T-helper 9 cell (primary cell): ENCODE data around the gene PLA2G1B.

Source experiments
- DNase-seq: peaks from one replicate; pipeline ENCODE4 v3.0.0-alpha.2; 2020

Gene PLA2G1B

DNA sequence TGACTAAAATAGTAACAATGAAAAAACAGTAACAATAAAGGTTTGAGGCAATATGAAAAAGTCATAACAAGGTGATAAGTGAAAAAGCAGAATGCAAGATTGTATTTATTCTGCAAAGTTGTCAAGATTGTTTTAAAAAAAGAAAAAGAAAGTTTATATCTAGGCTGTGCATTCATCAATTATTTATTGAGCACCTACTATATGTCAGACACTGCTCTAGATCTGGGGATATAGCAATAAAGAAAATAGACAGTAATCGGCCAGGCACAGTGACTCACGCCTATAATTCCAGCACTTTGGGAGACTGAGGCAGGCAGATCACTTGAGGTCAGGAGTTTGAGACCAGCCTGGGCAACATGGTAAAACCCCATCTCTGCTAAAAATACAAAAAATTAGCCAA is 3.8 kb downstream of the PLA2G1B start:
- DNase-seq: no peak

DNA sequence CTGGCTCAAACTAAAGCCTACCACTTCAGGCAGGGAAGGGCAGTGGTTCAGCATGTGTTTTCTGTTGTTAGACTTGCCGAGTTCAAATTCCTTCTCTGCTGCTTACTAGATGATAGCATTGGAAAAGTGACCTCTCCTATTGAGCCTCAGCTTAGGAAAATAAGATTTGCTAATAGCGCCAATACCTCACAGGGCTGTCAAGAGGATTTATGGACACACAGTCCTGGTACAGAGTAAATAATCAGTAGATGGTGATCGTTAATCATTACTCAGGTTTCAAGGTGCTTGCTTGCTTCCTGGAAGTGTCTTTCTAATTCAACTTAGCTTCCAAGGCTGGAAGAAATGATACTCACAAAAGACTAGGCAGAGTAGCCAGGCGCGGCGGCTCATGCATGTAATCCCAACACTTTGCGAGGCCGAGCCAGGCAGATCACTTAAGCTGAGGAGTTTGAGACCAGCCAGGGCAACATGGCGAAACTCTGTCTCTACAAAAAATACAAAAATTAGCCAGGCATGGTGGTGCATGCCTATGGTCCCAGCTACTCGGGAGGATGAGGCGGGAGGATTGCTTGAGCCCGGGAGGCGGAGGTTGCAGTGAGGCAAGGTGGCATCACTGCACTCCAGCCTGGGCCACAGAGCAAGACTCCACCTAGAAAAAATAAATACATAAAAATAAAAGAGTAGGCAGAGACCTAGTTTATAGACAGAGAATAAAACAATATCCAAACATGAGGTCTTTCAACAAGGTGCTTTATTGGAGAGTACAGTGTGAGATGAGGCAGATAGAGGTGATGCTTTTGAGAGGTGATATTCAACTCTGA is 6.0 kb downstream of the PLA2G1B start:
- DNase-seq: no peak

DNA sequence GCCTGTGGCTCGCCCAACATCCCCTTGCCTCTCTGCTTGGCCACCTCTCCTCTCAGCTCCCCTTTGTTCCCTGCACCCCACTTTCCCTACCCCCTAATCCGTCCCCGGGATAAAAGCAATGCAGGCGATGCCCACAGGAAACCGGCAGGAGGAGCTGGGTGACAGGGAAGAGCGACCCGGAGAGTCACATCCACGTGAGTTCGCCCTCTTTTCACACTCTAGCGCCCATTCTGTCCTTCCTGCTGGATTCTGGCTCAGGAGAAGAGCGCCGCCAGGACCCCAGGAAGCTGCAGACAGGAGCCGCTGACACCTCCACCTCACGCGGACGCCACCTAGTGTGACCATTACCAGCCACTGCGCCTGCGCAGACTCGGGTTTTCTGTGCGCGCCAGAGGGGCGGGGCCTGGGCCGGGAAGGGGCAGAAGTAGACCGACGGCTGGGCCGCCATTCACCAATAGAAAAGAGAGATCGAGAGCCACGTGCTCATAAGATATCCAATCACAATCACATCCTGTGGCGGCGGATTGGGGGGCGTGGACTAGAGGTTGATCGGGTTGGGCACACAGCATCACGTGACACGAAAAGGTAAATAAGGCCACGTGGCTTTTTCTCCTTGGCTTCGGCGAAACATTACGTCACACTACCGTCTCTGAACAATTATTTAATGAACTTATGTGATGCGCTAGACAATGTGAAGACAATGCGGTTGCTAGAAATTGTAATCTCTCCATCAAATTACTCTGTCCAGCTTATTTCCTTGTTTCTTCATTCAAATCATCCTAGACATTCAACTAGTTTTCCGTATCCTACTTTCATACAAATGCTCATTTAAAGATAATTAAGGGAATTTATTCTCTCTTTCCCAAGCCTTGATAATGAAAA is 10.1 kb downstream of the PLA2G1B start:
- DNase-seq: peak; percentile 100

DNA sequence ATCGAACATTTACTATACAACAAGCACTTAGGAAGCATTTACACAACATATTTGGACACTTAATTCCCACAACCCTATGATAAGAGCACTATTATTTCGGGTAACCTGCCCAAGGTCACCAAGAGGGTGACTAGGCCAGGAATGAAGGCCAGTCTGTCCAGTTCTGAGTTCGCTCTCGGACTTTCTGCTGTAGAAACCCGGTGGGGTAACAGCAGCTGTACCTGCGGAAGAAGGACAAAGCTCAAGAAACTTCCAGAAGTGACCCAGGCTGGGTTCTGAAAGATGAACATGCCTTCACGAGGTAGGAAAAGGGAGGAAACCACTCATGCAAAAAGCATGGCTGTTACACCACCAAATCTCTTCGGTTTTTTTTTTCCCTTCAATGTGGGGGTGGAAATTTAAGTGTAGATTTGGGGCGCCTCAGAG is 10.8 kb downstream of the PLA2G1B start:
- DNase-seq: no peak

DNA sequence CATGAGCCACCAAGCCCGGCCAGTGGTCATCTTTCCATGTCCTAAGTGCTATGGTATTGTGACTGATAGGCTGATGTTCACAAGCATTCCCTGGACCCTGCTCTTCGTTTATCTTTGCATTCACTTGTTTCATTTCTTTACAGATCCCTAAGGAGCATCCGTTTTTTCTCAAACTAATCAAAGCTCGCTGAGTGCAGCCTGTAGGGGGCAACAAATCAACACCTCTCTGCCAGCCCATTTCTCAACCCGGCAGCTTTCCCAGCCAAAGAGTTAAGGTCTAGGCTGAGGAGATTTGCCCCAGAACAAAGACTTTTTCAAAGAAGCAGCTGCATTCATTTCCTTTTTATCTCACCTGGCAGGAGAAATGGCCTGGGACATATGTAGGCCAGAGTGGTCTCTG is 13.4 kb downstream of the PLA2G1B start:
- no peak for DNase-seq

DNA sequence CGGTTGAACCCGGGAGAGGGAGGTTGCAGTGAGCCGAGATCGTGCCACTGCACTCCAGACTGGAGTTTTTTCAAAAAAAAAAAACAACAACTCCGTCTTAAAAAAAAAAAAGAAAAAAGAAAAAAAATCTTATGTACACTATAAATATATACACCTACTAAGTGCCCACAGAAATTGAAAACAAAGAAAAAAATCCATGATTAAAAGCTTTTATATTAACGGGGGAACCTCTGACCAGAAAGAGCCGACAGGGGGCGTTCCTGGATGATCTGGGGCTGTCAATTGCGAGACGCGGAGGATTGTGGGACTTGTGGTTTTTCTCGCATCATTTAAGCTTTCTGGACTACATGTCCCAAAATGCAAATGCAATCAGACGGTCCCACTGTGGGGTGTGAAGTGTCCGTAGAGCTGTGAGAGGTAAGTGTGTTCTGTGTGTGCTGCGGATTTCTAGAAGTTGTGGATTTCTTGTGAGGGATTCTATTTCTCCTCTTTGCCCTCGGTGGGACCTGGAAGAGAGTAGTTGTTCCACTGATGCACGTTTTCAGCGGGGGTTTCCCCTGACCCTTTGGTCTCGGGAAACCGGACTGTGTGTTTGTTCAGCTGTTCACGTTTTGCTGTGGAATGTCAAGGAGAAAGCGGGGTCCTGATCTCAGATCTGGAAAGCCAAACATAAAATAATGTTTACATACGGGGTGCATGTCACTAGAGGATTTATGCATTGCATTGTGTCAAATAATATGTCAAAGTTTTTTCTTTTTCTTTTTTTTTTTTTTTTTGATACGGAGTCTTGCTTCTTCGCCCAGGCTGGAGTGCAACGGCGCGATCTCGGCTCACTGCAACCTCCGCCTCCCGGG is 25.4 kb downstream of the PLA2G1B start, which contains the start of gene SIRT4:
Gene SIRT4 (plus strand): TSS at position 360 of the 854 bp plus-strand sequence. CDS start 1,241 bp downstream, outside the sequence.
- DNase-seq: peak; percentile 88

DNA sequence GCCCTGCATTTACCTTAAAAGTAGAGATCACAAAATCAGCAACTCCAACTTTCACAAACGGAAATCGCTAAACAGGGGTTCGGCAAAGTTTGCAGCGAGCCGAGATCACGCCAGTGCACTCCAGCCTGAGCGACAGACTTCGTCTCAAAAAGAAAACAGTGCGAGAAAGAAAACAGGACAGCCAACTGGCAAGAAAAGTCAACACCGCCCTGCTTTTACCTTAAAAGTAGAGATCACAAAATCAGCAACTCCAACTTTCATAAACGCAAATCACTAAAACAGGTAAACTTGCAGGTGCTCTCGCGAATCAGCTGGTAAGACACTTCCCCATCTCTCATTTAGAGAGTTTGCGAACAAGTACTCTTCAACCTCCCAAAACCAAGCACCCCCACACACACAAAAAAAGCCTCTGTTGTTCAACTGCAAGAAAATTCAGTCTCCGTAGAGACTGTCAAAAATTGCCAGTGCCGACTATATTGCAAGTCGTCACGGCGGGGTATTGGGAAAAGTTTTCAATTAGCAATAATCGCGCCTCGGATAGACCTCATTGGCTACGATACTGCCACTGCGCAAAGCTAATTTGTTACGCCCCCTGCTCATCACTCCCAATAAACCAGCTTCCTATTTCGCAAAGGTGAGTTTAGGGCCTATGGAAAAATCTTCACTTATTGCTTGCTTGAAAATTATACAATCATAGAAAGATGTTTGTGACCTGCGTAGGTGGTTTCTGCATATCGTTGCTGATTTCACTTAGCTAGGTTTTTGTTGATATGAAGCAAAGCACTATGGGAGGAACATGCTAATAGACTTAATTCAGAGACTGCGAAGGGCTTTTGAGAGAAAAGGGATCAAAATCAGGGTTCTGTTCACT is 34.7 kb downstream of the PLA2G1B start, which contains the start of gene RNU4-1:
Gene RNU4-1 (minus strand): TSS at position 577 of the 871 bp plus-strand sequence.
- DNase-seq: peak; percentile 63

DNA sequence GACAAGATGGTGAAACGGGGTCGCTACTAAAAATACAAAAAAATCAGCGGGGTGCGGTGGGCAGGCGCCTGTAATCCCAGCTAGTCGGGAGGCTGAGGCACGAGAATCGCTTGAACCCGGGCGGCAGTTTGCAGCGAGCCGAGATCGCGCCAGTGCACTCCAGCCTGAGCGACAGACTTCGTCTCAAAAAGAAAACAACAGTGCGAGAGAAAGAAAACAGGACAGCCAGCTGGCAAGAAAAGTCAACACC is 35.2 kb downstream of the PLA2G1B start:
- DNase-seq: no peak

DNA sequence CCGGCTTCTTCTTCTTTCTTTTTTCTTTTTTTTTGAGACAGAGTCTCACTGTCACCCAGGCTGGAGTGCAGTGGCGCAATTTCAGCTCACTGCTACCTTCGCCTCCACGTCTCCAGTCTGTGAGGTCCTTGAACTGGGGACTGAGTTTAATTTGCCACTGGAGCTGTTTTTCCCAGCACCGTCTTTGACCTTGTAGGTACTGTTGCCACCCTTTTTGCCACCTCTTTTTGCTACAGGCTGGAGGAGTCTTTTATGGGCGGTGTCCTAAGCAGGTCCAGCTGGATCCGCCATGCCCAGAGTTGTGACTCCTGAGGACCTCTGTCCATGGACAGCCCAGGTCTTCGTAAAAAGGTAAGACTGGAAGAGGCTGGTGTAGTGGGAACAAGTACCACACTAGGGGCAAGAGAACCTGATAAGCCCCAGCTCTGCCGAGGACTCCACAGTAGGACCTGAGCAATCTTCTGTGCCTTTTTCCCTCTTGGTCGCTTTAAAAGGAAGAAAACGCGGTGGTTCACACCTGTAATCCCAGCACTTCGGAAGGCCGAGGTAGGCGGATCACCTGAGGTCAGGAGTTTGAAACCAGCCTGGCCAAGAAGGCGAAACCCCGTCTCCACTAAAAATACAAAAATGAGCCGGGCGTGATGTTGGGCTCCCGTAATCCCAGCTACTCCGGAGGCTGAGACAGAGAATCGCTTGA is 36.8 kb downstream of the PLA2G1B start:
- DNase-seq: no peak

DNA sequence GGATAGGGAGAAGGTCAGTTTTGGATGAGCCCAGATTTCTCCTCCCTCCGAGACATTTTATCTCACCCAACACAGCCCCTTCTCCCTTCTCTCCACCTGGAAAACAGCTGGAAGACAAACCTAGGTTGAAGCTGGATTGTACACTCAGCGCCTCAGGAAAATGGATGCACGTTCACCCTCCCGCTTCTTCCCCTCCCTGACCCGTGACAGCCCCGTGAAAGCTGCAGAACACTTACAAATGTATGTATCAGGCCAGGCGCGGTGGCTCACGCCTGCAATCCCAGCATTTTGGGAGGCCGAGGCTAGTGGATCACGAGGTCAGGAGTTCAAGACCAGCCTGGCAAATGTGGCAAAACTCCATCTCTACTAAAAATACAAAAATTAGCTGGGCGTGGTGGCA is 40.1 kb downstream of the PLA2G1B start:
- DNase-seq: no peak

DNA sequence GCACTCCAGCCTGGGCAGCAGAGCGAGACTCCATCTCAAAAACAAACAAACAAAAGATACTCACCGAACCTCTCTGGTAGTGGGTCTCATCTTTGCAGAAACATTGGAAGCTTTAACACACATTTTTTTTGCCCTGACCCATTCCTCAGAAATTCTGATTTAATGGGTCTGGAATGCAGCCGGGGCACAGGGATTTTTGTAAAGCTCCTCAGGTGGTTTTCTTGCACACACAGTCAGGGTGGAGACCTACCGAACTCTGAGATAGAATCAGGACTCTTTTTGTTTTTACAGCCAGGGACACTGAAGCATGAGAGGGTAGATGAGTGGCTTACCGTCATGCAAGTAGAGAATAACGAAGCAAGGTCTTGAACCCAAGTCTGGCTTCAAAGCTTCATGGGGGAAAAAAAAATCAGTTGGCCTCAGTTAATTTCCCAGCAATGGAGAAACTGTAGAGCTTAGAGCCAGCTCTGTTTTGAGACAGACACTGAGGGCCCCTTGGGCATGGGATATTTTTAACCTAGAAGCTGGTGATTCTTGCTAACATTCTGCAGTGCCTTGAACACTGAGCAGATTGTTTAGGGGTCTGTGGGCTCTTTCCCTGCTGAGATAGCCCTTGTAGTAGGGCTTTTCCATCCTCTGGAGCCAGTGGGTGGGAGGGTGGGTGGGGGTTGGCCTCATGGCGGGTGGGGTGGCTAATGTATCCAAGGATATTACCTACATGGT is 40.6 kb downstream of the PLA2G1B start:
- DNase-seq: no peak

DNA sequence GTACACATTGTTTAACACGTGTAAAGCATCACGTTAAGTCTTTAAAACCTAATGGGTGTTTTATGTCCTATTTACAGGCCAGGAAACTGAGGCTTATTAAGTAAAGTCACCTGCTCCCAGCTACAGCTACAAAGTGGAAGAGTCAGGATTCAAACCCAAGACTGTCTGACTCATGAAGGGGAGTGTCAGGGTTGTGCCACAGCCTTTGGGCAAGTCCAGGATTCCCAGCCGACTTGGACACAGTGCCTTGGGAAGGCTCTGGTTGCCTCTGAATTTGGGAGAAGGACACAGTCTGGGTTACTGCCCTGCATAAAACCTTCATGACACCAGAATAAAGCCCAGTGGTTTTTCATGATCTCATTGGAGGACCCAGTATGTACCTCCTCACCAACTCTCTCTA is 43.2 kb downstream of the PLA2G1B start:
- DNase-seq: no peak

DNA sequence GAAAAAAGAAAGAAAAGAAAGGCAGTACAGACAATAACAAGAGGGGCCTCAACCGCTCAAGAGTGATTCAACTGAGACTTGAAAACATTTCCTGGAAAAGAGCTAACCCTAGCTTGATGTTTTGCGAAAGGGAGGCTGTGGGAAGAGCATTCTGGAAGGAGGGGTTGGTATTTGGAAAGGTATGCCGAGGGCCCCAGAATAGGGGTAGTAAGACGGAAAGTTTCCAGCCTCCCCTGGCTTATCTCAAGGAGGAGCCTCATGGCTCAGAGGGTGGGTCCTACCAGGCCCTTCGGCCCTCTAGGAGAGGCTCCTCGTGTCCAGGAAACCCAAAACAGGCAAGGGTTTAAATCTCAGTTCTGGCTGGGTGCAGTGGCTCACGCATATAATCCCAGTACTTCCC is 44.3 kb downstream of the PLA2G1B start:
- no peak for DNase-seq

DNA sequence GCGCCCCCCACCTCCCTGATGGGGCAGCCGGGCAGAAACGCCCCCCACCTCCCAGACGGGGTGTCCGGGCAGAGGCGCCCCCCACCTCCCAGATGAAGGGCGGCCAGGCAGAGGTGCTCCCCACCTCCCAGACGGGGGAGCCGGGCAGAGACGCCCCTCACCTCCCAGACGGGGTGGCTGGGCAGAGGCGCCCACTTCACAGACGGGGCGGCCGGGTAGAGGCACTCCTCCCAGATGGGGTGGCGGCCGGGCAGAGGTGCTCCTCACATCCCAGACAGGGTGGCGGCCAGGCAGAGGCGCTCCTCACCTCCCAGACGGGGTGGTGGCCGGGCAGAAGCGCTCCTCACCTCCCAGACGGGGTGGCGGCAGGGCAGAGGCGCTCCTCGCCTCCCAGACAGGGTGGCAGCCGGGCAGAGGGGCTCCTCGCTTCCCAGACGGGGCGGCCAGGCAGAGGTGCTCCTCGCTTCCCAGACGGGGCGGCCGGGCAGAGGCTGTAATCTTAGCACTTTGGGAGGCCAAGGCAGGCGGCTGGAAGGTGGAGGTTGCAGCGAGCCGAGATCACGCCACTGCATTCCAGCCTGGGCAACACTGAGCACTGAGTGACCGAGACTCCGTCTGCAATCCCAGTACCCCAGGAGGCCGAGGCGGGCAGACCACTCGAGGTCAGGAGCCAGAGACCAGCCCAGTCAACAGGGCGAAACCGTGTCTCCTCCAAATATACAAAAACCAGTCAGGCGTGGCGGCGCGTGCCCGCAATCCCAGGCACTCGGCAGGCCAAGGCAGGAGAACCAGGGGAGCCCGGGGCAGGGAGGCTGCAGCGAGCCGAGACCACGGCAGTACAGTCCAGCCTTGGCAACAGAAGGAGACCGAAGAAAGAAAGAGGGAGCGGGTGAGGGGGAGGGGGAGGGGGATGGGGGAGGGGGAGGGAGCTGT is 49.2 kb downstream of the PLA2G1B start:
- no peak for DNase-seq

DNA sequence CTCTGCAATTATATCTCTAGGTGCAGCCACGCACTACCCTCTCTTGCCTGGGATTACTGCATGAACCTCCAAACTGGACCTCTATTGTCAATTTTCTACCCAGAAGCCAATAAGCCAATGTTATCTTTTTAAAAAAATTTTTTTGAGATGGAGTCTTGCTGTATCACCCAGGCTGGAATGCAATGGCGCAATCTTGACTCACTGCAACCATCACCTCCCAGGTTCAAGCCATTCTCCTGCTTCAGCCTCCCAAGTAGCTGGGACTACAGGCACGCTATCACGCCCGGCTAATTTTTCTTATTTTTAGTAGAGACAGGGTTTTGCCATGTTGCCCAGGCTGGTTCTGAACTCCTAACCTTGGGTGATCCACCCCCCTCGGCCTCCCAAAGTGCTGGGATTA is 50.8 kb downstream of the PLA2G1B start:
- no peak for DNase-seq
